PC-3 (cell line): ENCODE results near the gene LYL1. TPM values are rescaled to one million over a fixed set of nuclear protein-coding genes. Genes with fewer than 3 reads are reported as not detected.

Experiments used
- ATAC-seq: fragments of 200-7000 bp; cut with Tn5 transposase; 2 replicates; pipeline ENCODE4 v1.9.1; 2020; ENCODE audit warnings: mild to moderate bottlenecking, moderate library complexity
- BruUV-seq: library from RNA; stranded (reverse); fragments of 400-500 nt; replicated peaks from 2 replicates; lab custom pipeline; 2021; lab: Mats Ljungman, UMichigan
- CTCF ChIA-PET: fragments of 300-600 bp; sonication (Branson Sonifier 250); formaldehyde crosslinking; loops from one replicate; lab custom pipeline; 2022; ENCODE audit warnings: antibody characterized with exemption; lab: Charles Lee
- POLR2A ChIA-PET: fragments of 300-600 bp; sonication (Branson Sonifier 250); formaldehyde crosslinking; loops from one replicate; lab custom pipeline; 2022; ENCODE audit warnings: antibody characterized with exemption; ENCODE audit not compliant: unreplicated experiment; lab: Charles Lee
- DNase-seq: peaks from one replicate; pipeline ENCODE4 v3.0.0-alpha.2; 2015
- H2AFZ ChIP-seq: fragments of 300-600 bp; sonication (generic); 2 replicates; pipeline ENCODE4 v1.6.0; 2016; ENCODE audit warnings: antibody characterized with exemption, low read length
- H3F3A ChIP-seq: fragments of 300-600 bp; sonication (generic); one replicate; pipeline ENCODE4 v1.6.0; 2017; ENCODE audit warnings: antibody characterized with exemption, low read length, control low read depth, mild to moderate bottlenecking; ENCODE audit not compliant: unreplicated experiment
- H3K27ac ChIP-seq: fragments of 300-600 bp; sonication (generic); 2 replicates; pipeline ENCODE4 v1.5.1; 2016; ENCODE audit warnings: mild to moderate bottlenecking, low read length
- H3K27me3 ChIP-seq: fragments of 300-600 bp; sonication (generic); 2 replicates; pipeline ENCODE4 v1.6.1; 2016; ENCODE audit warnings: low read length, mixed read lengths
- H3K36me3 ChIP-seq: fragments of 300-600 bp; sonication (generic); 2 replicates; pipeline ENCODE4 v1.6.1; 2016; ENCODE audit warnings: low read depth, mixed run types, low read length, mixed read lengths
- H3K4me1 ChIP-seq: fragments of 300-600 bp; sonication (generic); 2 replicates; pipeline ENCODE4 v1.5.1; 2016; ENCODE audit warnings: low read length; ENCODE audit not compliant: insufficient read depth
- H3K4me2 ChIP-seq: fragments of 300-600 bp; sonication (generic); 2 replicates; pipeline ENCODE4 v1.6.0; 2016; ENCODE audit warnings: low read length
- H3K4me3 ChIP-seq: fragments of 300-600 bp; sonication (generic); 2 replicates; pipeline ENCODE4 v1.5.1; 2016; ENCODE audit warnings: mild to moderate bottlenecking, low read length, mixed read lengths
- H3K79me2 ChIP-seq: fragments of 300-600 bp; sonication (generic); 2 replicates; pipeline ENCODE4 v1.6.1; 2017; ENCODE audit warnings: low read length, mixed read lengths
- H3K9ac ChIP-seq: fragments of 300-600 bp; sonication (generic); 2 replicates; pipeline ENCODE4 v1.6.0; 2016; ENCODE audit warnings: mild to moderate bottlenecking, low read length
- H3K9me2 ChIP-seq: fragments of 300-600 bp; sonication (generic); replicated peaks from 2 replicates; pipeline ENCODE4 v1.6.1; 2016; ENCODE audit warnings: mixed run types, low read length, mixed read lengths
- H3K9me3 ChIP-seq: fragments of 300-600 bp; sonication (generic); 2 replicates; pipeline ENCODE4 v1.6.1; 2016; ENCODE audit warnings: low read length, mixed read lengths
- H4K20me1 ChIP-seq: fragments of 300-600 bp; sonication (generic); 2 replicates; pipeline ENCODE4 v1.6.1; 2016; ENCODE audit warnings: low read length, mixed read lengths
- CTCF ChIP-seq: fragments of 300-600 bp; sonication (generic); conservative IDR thresholded peaks from 2 replicates; pipeline ENCODE4 v1.5.1; 2017; ENCODE audit warnings: antibody characterized with exemption, low read depth, mild to moderate bottlenecking, low read length
- EZH2 ChIP-seq: fragments of 300-600 bp; sonication (generic); IDR thresholded peaks from one replicate; pipeline ENCODE4 v1.6.1; 2017; ENCODE audit warnings: antibody characterized with exemption, mild to moderate bottlenecking, low read length; ENCODE audit not compliant: unreplicated experiment
- EZH2phosphoT487 ChIP-seq: fragments of 300-600 bp; sonication (generic); IDR thresholded peaks from 2 replicates; pipeline ENCODE4 v1.6.1; 2018; ENCODE audit warnings: mild to moderate bottlenecking, antibody characterized with exemption, low read length, borderline replicate concordance
- intact Hi-C: fragments of 100-400 bp; cut with micrococcal nuclease; formaldehyde crosslinking; loops from 2 replicates; pipeline ENCODE4 v1.9.0; 2023
- total RNA-seq: library from RNA; depleted of rRNA; stranded (reverse); fragments of >200 nt; gene quantifications from 2 replicates; pipeline ENCODE4 v1.2.3, GENCODE V29; 2014

Gene LYL1
- total RNA-seq, 1 experiment from 2014 or later: 3.3 TPM

- Histone ChIP-seq H3K9me3 (no peaks in the 10 kb centered on the region), H3K27me3 (no peaks in the 10 kb centered on the region), H3K4me1 (peaks cover 38% of the 10 kb centered on the region), H3K36me3 (peaks cover 20% of the 10 kb centered on the region; the same call in 1 of the 2 replicates), H3K9me2 (no peaks in the 10 kb centered on the region), H3K4me3 (peak within 1 kb of the TSS; percentile 91), H3K4me2 (peak within 1 kb of the TSS; percentile 96), H2AFZ (peak within 1 kb of the TSS; percentile 82), H3K79me2 (peaks cover 67% of the 10 kb centered on the region), H3F3A (peaks cover 4% of the 10 kb centered on the region), H3K9ac (peak within 1 kb of the TSS; percentile 94), H3K27ac (peak within 1 kb of the TSS; percentile 81), H4K20me1 (peaks cover 26% of the 10 kb centered on the region)
- POLR2A ChIA-PET: no interaction called here
- ATAC-seq (peak; percentile 52), DNase-seq (peak; percentile 97)
- BruUV-seq: TSS peak; percentile 83
- CTCF ChIA-PET: interaction anchor here (0.6 to 0.7 kb wide), 2 partner anchors 134 to 154 kb away, joined by 4 to 6 read pairs; no protein-coding TSS in a partner anchor
- TF ChIP-seq EZH2phosphoT487 (no peak), EZH2 (no peak), CTCF (no peak)
- intact Hi-C loops: loop anchor here (1.0 kb wide), 1 partner anchor 34 kb away; the partner anchor contains the start of genes IER2 and STX10
These were observed 13.9 kb upstream of the LYL1 start, which contains the start of gene TRMT1 for GRCh38 chr19:13116282-13117175. TRMT1 (minus strand) TSS chr19:13116740; CDS start chr19:13116399, 341 bp downstream.

DNA sequence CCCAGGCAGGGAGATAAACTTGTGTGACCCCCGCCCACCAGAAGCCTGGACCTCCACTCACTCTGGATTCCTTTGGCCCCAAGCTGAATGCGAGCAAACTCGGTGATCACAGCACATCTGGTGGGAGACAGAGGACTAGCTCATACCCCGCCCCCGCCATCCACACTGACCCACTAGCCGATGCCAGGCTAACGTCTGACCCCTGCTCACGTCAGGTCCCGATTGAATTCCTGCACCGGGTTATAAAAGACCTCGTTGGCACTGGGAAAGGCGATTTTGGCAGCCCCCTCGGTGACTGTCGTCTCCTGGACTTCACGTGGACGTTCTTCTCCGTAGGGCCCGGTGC, 13.3 kb upstream of the LYL1 start:
- Histone ChIP-seq H4K20me1 (peaks cover 20% of the 10 kb centered on the region), H2AFZ (peak overlapping the region; percentile 82), H3K4me3 (peak overlapping the region; percentile 91), H3K9ac (peak overlapping the region; percentile 94), H3K36me3 (peaks cover 15% of the 10 kb centered on the region; the same call in 1 of the 2 replicates), H3K4me2 (peak overlapping the region; percentile 96), H3K27ac (peak overlapping the region; percentile 81), H3K9me2 (no peaks in the 10 kb centered on the region), H3K27me3 (no peaks in the 10 kb centered on the region), H3K4me1 (peaks cover 33% of the 10 kb centered on the region), H3K9me3 (no peaks in the 10 kb centered on the region), H3K79me2 (peaks cover 61% of the 10 kb centered on the region), H3F3A (peaks cover 4% of the 10 kb centered on the region)
- TF ChIP-seq EZH2phosphoT487: no peak
- no peak for TF ChIP-seq EZH2
- no peak for TF ChIP-seq CTCF
- ATAC-seq (no peak; the same call in 1 of the 2 replicates), DNase-seq (no peak)
- no TSS peak for BruUV-seq
- intact Hi-C loops: no loop called here
- ChIA-PET POLR2A (no interaction called here), CTCF (no interaction called here)

GRCh38 chr19:13112555-13112954, 9.9 kb upstream of the LYL1 start:
- TF ChIP-seq EZH2: no peak
- no peak for TF ChIP-seq CTCF
- Histone ChIP-seq H3K9ac (no peak overlapping the region), H3K79me2 (peaks cover 31% of the 10 kb centered on the region), H4K20me1 (no peaks in the 10 kb centered on the region), H3K36me3 (peaks cover 23% of the 10 kb centered on the region; the same call in 1 of the 2 replicates), H2AFZ (no peak overlapping the region), H3F3A (peaks cover 4% of the 10 kb centered on the region), H3K9me2 (no peaks in the 10 kb centered on the region), H3K4me3 (no peak overlapping the region), H3K4me2 (no peak overlapping the region), H3K9me3 (no peaks in the 10 kb centered on the region), H3K4me1 (peaks cover 11% of the 10 kb centered on the region), H3K27me3 (no peaks in the 10 kb centered on the region), H3K27ac (no peak overlapping the region)
- ATAC-seq (no peak), DNase-seq (no peak)
- BruUV-seq: no TSS peak
- ChIA-PET POLR2A (no interaction called here), CTCF (no interaction called here)
- intact Hi-C loops: no loop called here
